ENCODE measurements around the gene PATJ. TPM values are rescaled to one million over a fixed set of nuclear protein-coding genes. Genes with fewer than 3 reads are reported as not detected.

Gene PATJ
- total RNA-seq, 4 donors from 2014 or later = 54.9 to 187 (median 62.1) TPM

DNA sequence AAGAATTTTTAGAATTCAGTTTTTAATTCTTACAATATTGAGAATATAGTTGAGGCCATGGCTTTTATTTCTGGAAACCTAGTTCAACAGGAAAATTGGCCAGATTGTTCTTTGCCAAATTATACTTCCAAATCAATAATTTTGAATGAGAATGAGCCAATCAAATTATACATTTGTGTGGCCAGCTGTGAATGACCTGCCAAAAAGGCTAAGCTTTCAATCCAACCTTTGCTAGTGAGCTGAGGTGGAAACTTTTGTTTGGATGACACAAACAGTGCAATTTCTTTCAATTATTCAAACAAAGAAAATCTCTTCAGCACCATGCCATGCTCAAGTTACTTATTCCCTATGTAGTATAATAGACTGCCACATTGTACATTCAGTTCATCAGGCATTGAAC lies 167.8 kb downstream of the PATJ start:
- DNase-seq (ENCODE audit: low spot score in 2 of 2) = no peak
- Histone ChIP-seq H3K27me3 (no peaks in the 10 kb centered on the region), H3K4me3 (no peak overlapping the region), H3K27ac (no peak overlapping the region), H3K9me3 (no peaks in the 10 kb centered on the region), H3K36me3 (peaks cover 27% of the 10 kb centered on the region), H3K4me1 (no peaks in the 10 kb centered on the region)
- TF ChIP-seq POLR2A (IDR thresholded peaks at IDR 0.05) (no peak), POLR2AphosphoS5 (IDR thresholded peaks at IDR 0.05) (no peak), EP300 (IDR thresholded peaks at IDR 0.05) (no peak)
- TF ChIP-seq, protein P1, sequence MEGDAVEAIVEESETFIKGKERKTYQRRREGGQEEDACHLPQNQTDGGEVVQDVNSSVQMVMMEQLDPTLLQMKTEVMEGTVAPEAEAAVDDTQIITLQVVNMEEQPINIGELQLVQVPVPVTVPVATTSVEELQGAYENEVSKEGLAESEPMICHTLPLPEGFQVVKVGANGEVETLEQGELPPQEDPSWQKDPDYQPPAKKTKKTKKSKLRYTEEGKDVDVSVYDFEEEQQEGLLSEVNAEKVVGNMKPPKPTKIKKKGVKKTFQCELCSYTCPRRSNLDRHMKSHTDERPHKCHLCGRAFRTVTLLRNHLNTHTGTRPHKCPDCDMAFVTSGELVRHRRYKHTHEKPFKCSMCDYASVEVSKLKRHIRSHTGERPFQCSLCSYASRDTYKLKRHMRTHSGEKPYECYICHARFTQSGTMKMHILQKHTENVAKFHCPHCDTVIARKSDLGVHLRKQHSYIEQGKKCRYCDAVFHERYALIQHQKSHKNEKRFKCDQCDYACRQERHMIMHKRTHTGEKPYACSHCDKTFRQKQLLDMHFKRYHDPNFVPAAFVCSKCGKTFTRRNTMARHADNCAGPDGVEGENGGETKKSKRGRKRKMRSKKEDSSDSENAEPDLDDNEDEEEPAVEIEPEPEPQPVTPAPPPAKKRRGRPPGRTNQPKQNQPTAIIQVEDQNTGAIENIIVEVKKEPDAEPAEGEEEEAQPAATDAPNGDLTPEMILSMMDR (IDR thresholded peaks at IDR 0.05) = no peak

DNA sequence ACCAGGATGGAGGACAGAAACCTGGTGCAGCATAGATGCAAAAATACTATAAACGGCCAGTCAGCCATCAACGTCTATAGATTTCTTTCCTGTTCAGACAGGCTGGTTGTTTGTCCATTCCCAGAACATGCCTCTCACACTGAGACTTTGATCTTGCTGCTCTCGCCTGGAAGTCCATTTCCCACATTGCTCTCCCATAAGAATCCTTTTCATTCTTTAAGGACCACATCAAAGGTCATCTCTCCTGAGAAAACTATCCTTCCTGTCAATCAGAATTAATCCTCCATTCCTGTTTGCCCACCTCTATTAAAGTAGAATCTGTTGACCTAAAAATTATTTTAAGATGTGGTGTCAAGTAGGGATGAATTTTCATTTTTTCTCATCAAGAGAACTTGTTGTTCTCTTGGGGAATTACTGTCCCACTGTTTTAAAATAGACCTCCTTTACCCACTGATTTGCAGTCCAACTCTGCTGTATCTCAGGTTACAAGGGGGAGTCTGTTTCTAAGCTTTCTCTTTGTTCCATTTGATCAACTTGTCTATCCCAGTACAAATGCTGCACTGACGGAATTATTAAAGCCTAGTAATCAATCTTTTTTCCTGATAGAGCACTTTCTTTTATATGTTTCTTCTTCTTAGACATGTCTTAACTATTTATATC lies 172.7 kb downstream of the PATJ start:
- Histone ChIP-seq H3K27me3 (no peaks in the 10 kb centered on the region), H3K9me3 (no peaks in the 10 kb centered on the region), H3K27ac (no peak overlapping the region), H3K4me3 (no peak overlapping the region), H3K36me3 (peaks cover 28% of the 10 kb centered on the region), H3K4me1 (no peaks in the 10 kb centered on the region)
- WGBS = 49% methylated on average over 4 of the region's 4 CpGs
- no peak for DNase-seq (ENCODE audit: low spot score in 2 of 2)
- TF ChIP-seq POLR2AphosphoS5 (IDR thresholded peaks at IDR 0.05) = no peak
- no peak for TF ChIP-seq EP300 (IDR thresholded peaks at IDR 0.05)
- TF ChIP-seq, protein P1 (IDR thresholded peaks at IDR 0.05) = no peak
- no peak for TF ChIP-seq POLR2A (IDR thresholded peaks at IDR 0.05)

DNA sequence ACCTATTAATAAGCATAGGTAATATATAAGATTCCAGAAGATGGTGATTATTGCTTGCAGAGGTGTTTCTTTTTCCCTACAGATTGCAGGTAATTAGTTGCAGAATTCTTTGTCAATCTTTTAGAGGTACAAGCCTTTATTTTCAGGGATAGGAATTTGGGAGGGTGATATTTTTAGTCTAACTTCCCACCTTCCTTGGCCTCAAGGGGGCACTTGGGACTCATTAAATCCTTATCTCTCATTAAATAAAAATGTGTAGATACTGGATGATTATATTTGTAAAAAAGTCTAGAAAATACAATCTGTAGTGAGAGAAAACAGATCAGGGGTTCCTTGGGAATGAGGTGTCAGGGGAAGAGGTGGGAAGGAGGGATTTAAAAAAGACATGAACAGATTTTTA lies 179.2 kb downstream of the PATJ start:
- no peak for DNase-seq (ENCODE audit: low spot score in 2 of 2)
- no peaks in the 10 kb centered on the region for H3K4me1 ChIP-seq
- no peak overlapping the region for H3K27ac ChIP-seq
- H3K4me3 ChIP-seq = no peak overlapping the region
- TF ChIP-seq EP300 (IDR thresholded peaks at IDR 0.05) = no peak
- H3K27me3 ChIP-seq = no peaks in the 10 kb centered on the region
- H3K9me3 ChIP-seq = no peaks in the 10 kb centered on the region
- H3K36me3 ChIP-seq = peaks cover 11% of the 10 kb centered on the region

DNA sequence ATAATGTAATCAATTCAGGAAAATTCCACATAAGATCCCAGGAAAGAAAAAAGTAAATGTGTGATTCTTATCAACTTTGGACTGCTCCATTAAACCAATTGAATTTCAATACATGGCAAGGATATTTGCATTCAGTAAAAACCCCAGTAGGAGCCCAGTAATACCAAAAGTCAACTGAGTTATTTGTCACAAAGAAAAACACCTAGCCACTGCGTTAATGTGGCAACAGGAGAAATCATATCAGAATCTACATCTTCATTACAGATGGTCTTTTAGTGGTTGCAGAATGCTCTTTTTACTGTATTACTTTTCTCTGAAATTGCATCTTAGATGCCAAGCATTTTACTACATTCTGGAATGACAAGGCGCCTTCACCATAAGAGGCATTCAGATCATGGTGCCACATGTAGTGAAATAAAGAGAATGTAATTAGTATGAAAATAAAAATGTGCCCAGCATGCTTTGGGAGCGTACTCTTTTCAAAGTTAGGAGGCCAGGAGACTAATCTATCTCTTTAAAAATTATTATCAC lies 180.7 kb downstream of the PATJ start:
- no peak for DNase-seq (ENCODE audit: low spot score in 2 of 2)
- no peaks in the 10 kb centered on the region for H3K4me1 ChIP-seq
- H3K4me3 ChIP-seq = no peak overlapping the region
- H3K36me3 ChIP-seq = peaks cover 16% of the 10 kb centered on the region
- H3K27me3 ChIP-seq = no peaks in the 10 kb centered on the region
- no peak overlapping the region for H3K27ac ChIP-seq
- WGBS = 89% methylated on average over 3 of the region's 3 CpGs
- TF ChIP-seq EP300 (IDR thresholded peaks at IDR 0.05) = no peak
- TF ChIP-seq, protein P1 (IDR thresholded peaks at IDR 0.05) = no peak
- TF ChIP-seq POLR2AphosphoS5 (IDR thresholded peaks at IDR 0.05) = no peak
- no peak for TF ChIP-seq POLR2A (IDR thresholded peaks at IDR 0.05)
- H3K9me3 ChIP-seq = no peaks in the 10 kb centered on the region

DNA sequence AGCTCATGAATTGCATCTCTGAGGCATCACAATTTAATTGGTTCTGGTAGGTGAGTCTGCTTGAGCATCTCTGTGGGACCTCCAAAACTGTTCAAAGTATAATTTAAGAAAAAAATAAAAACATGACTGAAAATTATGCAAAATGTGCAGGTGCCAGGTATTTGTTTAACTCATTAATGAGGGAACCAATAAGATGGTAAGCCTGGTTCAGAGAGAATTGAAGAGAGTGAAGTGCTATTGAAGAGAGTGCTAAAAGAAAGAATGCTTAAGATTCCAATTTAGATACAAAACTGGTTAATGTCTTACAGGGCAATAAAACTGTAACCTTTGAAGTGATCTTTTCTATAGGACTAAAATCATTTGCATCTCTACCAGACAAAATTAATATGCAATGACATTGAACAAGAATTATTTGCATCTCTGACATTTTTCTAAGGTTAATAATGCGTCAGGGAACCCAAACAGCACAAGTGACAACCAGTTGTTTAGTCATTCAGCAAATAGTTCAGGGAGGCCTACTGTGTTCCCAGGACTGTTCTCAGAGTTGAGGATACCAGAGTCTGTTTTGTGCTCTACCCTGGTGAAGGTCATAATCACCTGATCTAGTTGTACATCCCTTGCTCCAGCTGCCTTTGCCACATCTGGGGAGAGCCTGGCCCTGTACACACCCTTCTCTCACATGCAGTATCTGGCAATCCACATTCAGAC lies 183.5 kb downstream of the PATJ start:
- Histone ChIP-seq H3K27me3 (no peaks in the 10 kb centered on the region), H3K4me3 (no peak overlapping the region), H3K27ac (no peak overlapping the region), H3K9me3 (no peaks in the 10 kb centered on the region), H3K4me1 (no peaks in the 10 kb centered on the region), H3K36me3 (peaks cover 12% of the 10 kb centered on the region)
- no peak for DNase-seq (ENCODE audit: low spot score in 2 of 2)
- 84% methylated on average over 1 of the region's 1 CpG for WGBS
- TF ChIP-seq EP300 (IDR thresholded peaks at IDR 0.05) (no peak), POLR2A (IDR thresholded peaks at IDR 0.05) (no peak), POLR2AphosphoS5 (IDR thresholded peaks at IDR 0.05) (no peak)
- TF ChIP-seq, protein P1 (IDR thresholded peaks at IDR 0.05) = no peak
